GDM1 (cell line): ENCODE results near the gene PPTC7.
"Not testable (repeated sequence)": the region's sequence is repeated elsewhere in the genome, so short reads cannot be mapped to it uniquely, and the experiment has no call there.

Experiments used
- DNase-seq: peaks from one replicate; lab custom pipeline; 2025; lab: John Stamatoyannopoulos, UW

PPTC7 gene

GRCh38 chr12:110536834-110537604 lies 46.1 kb downstream of the PPTC7 start:
- no peak for DNase-seq

- DNase-seq, result no peak
Measured at GRCh38 chr12:110534811-110535210, 48.3 kb downstream of the PPTC7 start.

DNA sequence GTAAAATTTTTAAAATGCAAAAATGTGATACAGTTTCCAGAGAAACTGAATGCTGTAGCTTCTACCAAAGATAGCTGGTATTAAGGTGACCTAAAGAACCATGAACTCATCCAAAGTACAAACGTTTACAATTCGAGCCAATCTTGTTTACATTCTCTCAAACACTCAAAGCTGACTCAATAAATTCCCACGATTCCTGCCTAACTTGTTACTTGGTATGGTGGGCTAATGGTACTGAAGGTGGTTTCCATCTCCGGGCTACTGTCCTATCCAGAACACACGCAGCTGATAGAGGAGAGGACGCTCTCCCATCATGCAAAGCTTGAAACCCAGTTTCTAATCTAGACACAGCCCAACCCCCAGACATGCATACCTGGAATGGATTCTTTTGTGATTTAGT lies 49.5 kb downstream of the PPTC7 start:
- DNase-seq, result no peak

- no peak for DNase-seq
Measured at GRCh38 chr12:110532644-110533043, 50.5 kb downstream of the PPTC7 start.

DNA sequence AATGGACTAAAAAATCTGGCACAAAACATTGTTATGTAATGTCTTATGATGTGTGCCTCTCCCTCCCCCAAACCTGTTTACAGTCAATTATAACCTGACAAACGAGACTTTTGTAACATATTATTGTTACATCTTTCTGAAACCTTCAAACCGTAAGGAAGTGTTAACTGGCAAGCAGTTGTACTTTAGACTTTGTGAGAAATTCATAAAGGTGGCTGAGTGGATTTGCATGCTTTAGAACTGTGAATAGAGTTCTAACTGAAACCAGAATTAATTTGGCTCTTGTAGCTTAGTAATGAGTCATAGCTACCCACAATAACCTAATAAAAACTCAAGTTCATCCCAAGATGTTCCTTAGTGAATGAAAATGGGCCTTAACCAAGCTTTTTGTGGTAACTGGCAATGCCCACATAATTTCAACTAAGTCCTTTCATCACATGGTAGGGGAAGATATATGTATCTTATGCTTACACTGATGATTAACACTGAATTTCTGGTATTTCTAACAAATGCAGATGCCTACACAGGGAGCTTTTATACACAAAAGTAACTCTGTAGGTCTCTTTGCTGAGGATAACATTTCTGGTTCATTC lies 51.3 kb downstream of the PPTC7 start:
- no peak for DNase-seq

- no peak for DNase-seq
Measured at GRCh38 chr12:110530511-110530910, 52.6 kb downstream of the PPTC7 start.

- no peak for DNase-seq
Measured at GRCh38 chr12:110528277-110528839, 54.8 kb downstream of the PPTC7 start.

GRCh38 chr12:110520876-110521712 lies 62.0 kb downstream of the PPTC7 start:
- DNase-seq, result not testable (repeated sequence)

GRCh38 chr12:110518014-110518413 lies 65.1 kb downstream of the PPTC7 start:
- DNase-seq, result not testable (repeated sequence)

DNA sequence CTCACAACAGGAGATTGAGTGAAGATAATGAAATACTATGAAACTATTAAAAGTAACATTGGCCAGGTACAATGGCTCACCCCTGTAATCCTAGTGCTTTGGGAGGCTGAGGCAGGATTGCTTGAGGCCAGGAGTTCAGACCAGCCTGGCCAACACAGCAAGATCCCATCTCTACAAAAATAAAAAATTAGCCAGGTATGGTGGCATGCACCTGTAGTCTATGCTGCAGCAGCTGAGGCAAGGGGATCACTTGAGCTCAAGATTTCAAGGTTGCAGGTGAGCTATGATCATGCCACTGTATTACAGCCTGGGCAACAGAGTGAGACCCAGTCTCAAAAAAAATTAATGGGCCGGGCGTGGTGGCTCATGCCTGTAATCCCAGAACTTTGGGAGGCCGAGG lies 66.1 kb downstream of the PPTC7 start:
- DNase-seq, result no peak

DNA sequence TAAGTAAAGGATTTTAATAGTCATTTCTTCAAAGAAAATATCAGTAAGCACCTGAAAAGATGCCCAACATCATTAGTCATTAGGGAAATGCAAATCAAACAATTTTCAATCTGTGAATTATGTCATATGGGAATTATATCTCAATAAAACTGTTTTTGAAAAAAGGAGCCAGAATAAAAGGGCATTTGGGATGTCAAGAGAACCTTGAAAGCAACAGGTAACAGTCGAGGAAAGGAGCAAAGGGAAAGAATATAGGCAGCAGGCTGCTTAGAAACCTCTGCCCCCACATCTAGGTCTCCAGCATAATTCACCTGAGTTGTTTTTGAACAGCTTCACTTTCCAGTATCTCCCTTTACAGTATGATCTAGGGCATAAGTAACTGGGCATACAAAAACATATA lies 68.8 kb downstream of the PPTC7 start:
- DNase-seq, result no peak

- no peak for DNase-seq
Measured at GRCh38 chr12:110513842-110514241, 69.3 kb downstream of the PPTC7 start.

- DNase-seq, result no peak
Measured at GRCh38 chr12:110508071-110508586, 75.0 kb downstream of the PPTC7 start.

DNA sequence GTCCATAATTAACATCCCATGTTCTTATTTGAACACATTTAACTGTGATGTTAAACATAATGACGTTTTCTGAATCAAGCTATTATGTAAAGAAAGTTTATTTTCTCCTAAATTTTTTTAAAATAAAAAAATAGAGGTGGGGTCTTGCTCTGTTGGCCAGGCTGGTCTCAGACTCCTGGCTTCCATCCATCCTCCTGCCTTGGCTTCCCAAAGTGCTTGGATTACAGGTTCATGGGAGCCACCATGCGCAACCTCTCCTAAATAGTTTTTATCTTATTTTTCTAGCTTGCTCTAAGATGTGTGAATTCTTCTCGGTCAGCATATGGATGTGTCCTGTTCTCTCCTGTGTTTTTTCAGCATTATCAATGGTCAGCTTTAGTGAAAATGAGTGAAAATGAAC lies 77.8 kb downstream of the PPTC7 start:
- DNase-seq, result no peak

DNA sequence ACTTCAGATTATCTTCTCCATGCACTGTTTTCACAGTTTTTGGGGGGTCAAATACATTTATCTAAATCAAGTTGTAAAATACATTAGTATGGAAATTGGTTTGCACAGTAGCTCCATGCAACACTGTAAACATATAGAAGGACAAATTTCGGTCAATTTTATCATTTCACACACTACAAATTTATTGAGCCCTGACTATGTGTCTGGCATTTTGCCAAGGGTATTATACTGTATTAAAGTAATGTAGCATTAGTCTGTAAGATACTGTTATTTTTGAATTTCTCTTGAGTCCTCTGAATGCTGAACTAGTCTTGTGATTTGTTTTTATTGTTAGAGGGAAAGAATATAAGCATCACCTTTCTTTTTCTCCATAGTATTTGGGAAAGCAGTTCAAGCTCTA lies 79.7 kb downstream of the PPTC7 start:
- no peak for DNase-seq

GRCh38 chr12:110501752-110502738 lies 81.1 kb downstream of the PPTC7 start, which contains the start of the genes RAD9B and VPS29:
RAD9B (plus strand) TSS chr12:110502331; CDS start chr12:110502338, 7 bp downstream.
VPS29 (minus strand) TSS chr12:110502111; CDS start chr12:110502051, 60 bp downstream.
- DNase-seq, result peak; percentile 97

DNA sequence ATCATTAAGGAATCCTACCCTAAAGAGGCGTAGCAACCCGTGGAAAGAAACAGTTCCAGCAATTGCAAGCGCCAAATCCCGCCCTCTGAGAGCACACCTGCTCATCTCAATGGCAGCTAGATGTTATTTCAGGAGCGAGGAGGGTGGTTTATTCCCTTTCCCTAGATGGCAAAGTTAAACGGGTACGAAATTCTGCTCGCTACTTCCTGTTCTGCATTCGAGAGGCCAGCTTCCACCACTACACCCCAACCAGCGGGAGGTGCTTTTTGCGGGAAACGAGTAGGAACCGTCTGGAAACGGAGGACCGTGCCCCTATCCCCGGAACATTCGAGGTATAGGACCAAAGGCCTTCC lies 81.7 kb downstream of the PPTC7 start:
- peak; percentile 51 for DNase-seq

DNA sequence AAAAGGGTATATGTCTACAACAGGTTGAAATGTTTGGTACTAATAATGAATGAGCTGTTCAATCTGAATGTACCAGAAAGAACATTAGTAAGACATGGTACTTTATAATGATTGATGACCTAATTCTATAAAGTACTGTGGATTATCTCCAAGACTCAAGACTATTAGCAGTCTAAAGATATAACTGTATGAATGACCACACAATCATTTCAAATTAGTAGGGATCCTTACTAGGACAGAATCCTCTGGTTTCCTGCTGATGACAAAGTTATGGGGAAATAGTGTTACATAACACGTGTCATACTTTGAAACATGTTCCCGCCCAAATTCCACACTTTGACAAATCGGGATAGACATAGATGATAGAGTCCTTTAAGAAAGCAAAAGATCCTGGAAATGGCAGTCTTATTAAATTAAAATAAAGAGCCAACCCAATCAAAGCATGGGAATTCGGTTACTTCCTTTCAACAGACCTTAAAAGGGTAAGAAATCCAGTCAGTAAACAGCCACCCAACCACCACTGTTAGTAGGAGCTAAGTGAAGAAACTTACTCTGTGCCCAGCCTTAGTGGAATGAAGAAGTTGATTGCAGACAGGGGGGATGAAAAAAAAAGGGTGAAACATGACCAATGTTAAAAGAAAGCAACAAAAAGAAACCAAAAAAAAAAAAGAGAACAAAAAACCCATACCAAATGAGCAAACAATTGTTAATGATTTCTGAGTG lies 84.0 kb downstream of the PPTC7 start:
- no peak for DNase-seq
